Neuronal stem cell (in vitro differentiated cells): ENCODE data around the gene SQSTM1.

Experiments used
- DNase-seq: peaks from one replicate; pipeline ENCODE4 v3.0.0-alpha.2; 2013; ENCODE audit warnings: low spot score
- H2AFZ ChIP-seq: one replicate; pipeline ENCODE4 v1.6.1; 2013; ENCODE audit warnings: mild to moderate bottlenecking, low read length, inconsistent platforms
- H2AK5ac ChIP-seq: 2 replicates; pipeline ENCODE4 v1.6.1; 2013; ENCODE audit warnings: low read depth, mild to moderate bottlenecking, inconsistent platforms, low read length, moderate library complexity, mixed read lengths
- H2BK120ac ChIP-seq: 2 replicates; pipeline ENCODE4 v1.6.1; 2013; ENCODE audit warnings: low read depth, mild to moderate bottlenecking, inconsistent platforms, low read length, moderate library complexity, mixed read lengths
- H2BK12ac ChIP-seq: one replicate; pipeline ENCODE4 v1.6.1; 2013; ENCODE audit warnings: low read length, inconsistent platforms
- H2BK15ac ChIP-seq: 2 replicates; pipeline ENCODE4 v1.6.1; 2013; ENCODE audit warnings: mild to moderate bottlenecking, low read length, inconsistent platforms, mixed read lengths
- H2BK5ac ChIP-seq: one replicate; pipeline ENCODE4 v1.6.1; 2013; ENCODE audit warnings: inconsistent platforms, mild to moderate bottlenecking, low read length, moderate library complexity
- H3K14ac ChIP-seq: one replicate; pipeline ENCODE4 v1.6.1; 2013; ENCODE audit warnings: low read length, inconsistent platforms
- H3K18ac ChIP-seq: 2 replicates; pipeline ENCODE4 v1.6.1; 2013; ENCODE audit warnings: low read length, inconsistent platforms
- H3K23ac ChIP-seq: 2 replicates; pipeline ENCODE4 v1.6.1; 2013; ENCODE audit warnings: low read depth, mild to moderate bottlenecking, mixed read lengths, low read length, inconsistent platforms; ENCODE audit not compliant: poor library complexity
- H3K27ac ChIP-seq: replicated peaks from 3 replicates; pipeline ENCODE4 v1.5.1; 2013; ENCODE audit warnings: low read length, inconsistent platforms
- H3K27me3 ChIP-seq, 3 experiments: 2 replicates each; pipeline ENCODE4 v1.6.1; 2013; ENCODE audit warnings: low read length in 3 of 3, mild to moderate bottlenecking in 2 of 3, inconsistent platforms in 1 of 3, low read depth in 1 of 3, mixed read lengths in 1 of 3, moderate library complexity in 1 of 3; ENCODE audit not compliant: control insufficient read depth in 3 of 3, insufficient read depth in 3 of 3
- H3K36me3 ChIP-seq, 2 donors: replicated peaks in 1 of 2; 2 replicates each; pipeline ENCODE4 v1.6.1; 2013; ENCODE audit warnings: low read length in 2 of 2; ENCODE audit not compliant: control insufficient read depth in 2 of 2, insufficient read depth in 2 of 2
- H3K4ac ChIP-seq: 2 replicates; pipeline ENCODE4 v1.6.1; 2013; ENCODE audit warnings: inconsistent platforms, mild to moderate bottlenecking, low read length, moderate library complexity
- H3K4me1 ChIP-seq, 2 donors: 1 replicate in 1 of 2; 2 replicates in 1 of 2; pipeline ENCODE4 v1.6.1; 2013; ENCODE audit warnings: low read length in 2 of 2, low read depth in 1 of 2; ENCODE audit not compliant: control insufficient read depth in 2 of 2, insufficient read depth in 1 of 2
- H3K4me2 ChIP-seq: one replicate; pipeline ENCODE4 v1.6.1; 2013; ENCODE audit warnings: mild to moderate bottlenecking, low read length, inconsistent platforms; ENCODE audit not compliant: insufficient read depth, poor library complexity, severe bottlenecking
- H3K4me3 ChIP-seq, 2 donors: 2 replicates each; pipeline ENCODE4 v1.5.1; 2013; ENCODE audit warnings: low read length in 2 of 2, mild to moderate bottlenecking in 2 of 2, inconsistent platforms in 1 of 2, moderate library complexity in 1 of 2
- H3K79me1 ChIP-seq: one replicate; pipeline ENCODE4 v1.6.1; 2013; ENCODE audit warnings: low read depth, mild to moderate bottlenecking, inconsistent platforms, low read length, moderate library complexity
- H3K9ac ChIP-seq: one replicate; pipeline ENCODE4 v1.6.1; 2013; ENCODE audit warnings: mild to moderate bottlenecking, low read depth, low read length, inconsistent platforms; ENCODE audit not compliant: poor library complexity
- H3K9me3 ChIP-seq, 2 donors: replicated peaks in 1 of 2; 2 replicates each; pipeline versions ENCODE3 to v1.6.1; 2013; ENCODE audit warnings: low read length in 2 of 2, mild to moderate bottlenecking in 2 of 2, inconsistent platforms in 1 of 2, low read depth in 1 of 2, mixed read lengths in 1 of 2, moderate library complexity in 1 of 2; ENCODE audit not compliant: control insufficient read depth in 2 of 2, insufficient read depth in 1 of 2
- H4K8ac ChIP-seq: one replicate; pipeline ENCODE4 v1.6.1; 2013; ENCODE audit warnings: low read depth, mild to moderate bottlenecking, inconsistent platforms, low read length, moderate library complexity
- H4K91ac ChIP-seq: one replicate; pipeline ENCODE4 v1.6.1; 2013; ENCODE audit warnings: low read length, low read depth, mild to moderate bottlenecking, inconsistent platforms; ENCODE audit not compliant: poor library complexity
- WGBS, 2 donors: extraction: QIAGEN DNeasy Blood & Tissue Kit; methylation state at CpG; one replicate each; pipeline ENCODE4 v1.1.7; 2013; ENCODE audit warnings: missing lambda C conversion rate in 2 of 2, mixed read lengths in 1 of 2; ENCODE audit not compliant: insufficient read length in 2 of 2, insufficient replicate concordance in 1 of 2; ENCODE audit errors: extremely low coverage in 2 of 2; 5-methylcytosine and 5-hydroxymethylcytosine counted together

The SQSTM1 gene

GRCh38 chr5:179879003-179879689 lies 58.4 kb downstream of the SQSTM1 start:
- Histone ChIP-seq H3K23ac (no peak overlapping the region), H3K18ac (no peak overlapping the region), H3K14ac (no peak overlapping the region), H3K4me2 (no peak overlapping the region), H4K8ac (no peak overlapping the region), H3K79me1 (peaks cover 3% of the 10 kb centered on the region), H3K27ac (no peak overlapping the region), H2AFZ (no peak overlapping the region), H2BK5ac (no peak overlapping the region), H2BK120ac (no peak overlapping the region), H3K4me1 (no peaks in the 10 kb centered on the region), H3K36me3 (peaks cover 42 to 93% of the 10 kb centered on the region in 2 donors), H3K27me3 (no peaks in the 10 kb centered on the region), H3K9me3 (peaks cover 12 to 21% of the 10 kb centered on the region in 2 donors), H4K91ac (no peak overlapping the region), H2AK5ac (no peak overlapping the region), H2BK12ac (no peak overlapping the region), H3K4me3 (peak overlapping the region in 1 of 2 donors; percentile 49), H3K4ac (no peak overlapping the region), H2BK15ac (no peak overlapping the region), H3K9ac (no peak overlapping the region)
- WGBS, 2 donors: no CpG with 5 or more reads among the region's 31 CpGs
- DNase-seq: no peak

GRCh38 chr5:179879690-179880010 lies 58.9 kb downstream of the SQSTM1 start:
- Histone ChIP-seq H3K36me3 (peaks cover 41 to 93% of the 10 kb centered on the region in 2 donors), H2BK120ac (no peak overlapping the region), H3K4me2 (no peak overlapping the region), H3K18ac (no peak overlapping the region), H3K4me1 (no peaks in the 10 kb centered on the region), H2BK15ac (no peak overlapping the region), H3K23ac (no peak overlapping the region), H2BK5ac (no peak overlapping the region), H2AK5ac (no peak overlapping the region), H4K8ac (no peak overlapping the region), H3K4ac (no peak overlapping the region), H3K9ac (peak overlapping the region; percentile 3), H3K27me3 (no peaks in the 10 kb centered on the region), H2BK12ac (no peak overlapping the region), H3K14ac (no peak overlapping the region), H3K79me1 (peaks cover 3% of the 10 kb centered on the region), H4K91ac (no peak overlapping the region), H3K27ac (no peak overlapping the region), H3K4me3 (no peak overlapping the region), H3K9me3 (peaks cover 17 to 26% of the 10 kb centered on the region in 2 donors), H2AFZ (no peak overlapping the region)
- DNase-seq: no peak
- no CpG with 5 or more reads among the region's 13 CpGs for WGBS, 2 donors

DNA sequence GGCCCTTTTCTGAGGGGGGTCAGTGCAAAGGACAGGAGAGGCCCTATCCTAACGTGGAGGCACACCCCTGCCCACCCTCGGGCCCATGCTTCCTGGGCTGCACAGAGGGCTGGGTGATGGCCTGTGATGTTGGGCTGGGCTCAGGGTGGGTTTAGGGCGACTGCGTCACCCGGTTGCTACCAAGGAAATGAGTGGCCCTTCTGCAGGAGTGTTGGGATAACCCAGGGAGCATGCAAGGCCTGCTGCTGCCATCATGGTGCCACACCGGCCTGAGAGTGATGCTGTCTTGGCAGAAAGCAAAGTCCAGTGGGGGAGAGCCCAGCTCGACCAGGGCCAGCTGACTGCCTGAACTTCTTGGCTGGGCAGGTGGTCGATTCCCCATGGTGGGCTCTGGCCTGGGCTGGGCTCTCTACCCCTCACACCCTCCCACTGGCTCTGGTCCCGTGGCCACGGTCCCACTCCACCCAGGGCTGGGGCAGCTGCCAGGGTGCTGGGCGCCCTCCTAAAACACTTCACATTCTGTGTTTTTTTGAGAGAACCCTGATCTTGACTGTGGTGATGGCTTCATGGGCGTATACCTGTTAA lies 59.5 kb downstream of the SQSTM1 start:
- Histone ChIP-seq H2BK5ac (no peak overlapping the region), H3K36me3 (peaks cover 40 to 93% of the 10 kb centered on the region in 2 donors), H4K8ac (no peak overlapping the region), H2BK15ac (no peak overlapping the region), H3K9ac (no peak overlapping the region), H2BK12ac (no peak overlapping the region), H3K4ac (no peak overlapping the region), H3K4me3 (no peak overlapping the region), H2BK120ac (no peak overlapping the region), H3K4me2 (no peak overlapping the region), H3K18ac (no peak overlapping the region), H3K79me1 (peaks cover 3% of the 10 kb centered on the region), H3K4me1 (no peaks in the 10 kb centered on the region), H2AK5ac (no peak overlapping the region), H4K91ac (no peak overlapping the region), H2AFZ (no peak overlapping the region), H3K14ac (peak overlapping the region; percentile 64), H3K27me3 (no peaks in the 10 kb centered on the region), H3K27ac (no peak overlapping the region), H3K9me3 (peaks cover 19 to 29% of the 10 kb centered on the region in 2 donors), H3K23ac (no peak overlapping the region)
- no CpG with 5 or more reads among the region's 12 CpGs for WGBS, 2 donors
- DNase-seq: no peak

- Histone ChIP-seq H2AK5ac (no peak overlapping the region), H3K4me3 (no peak overlapping the region), H3K4ac (no peak overlapping the region), H3K36me3 (peaks cover 43 to 94% of the 10 kb centered on the region in 2 donors), H3K4me1 (no peaks in the 10 kb centered on the region), H2BK12ac (no peak overlapping the region), H3K14ac (no peak overlapping the region), H2AFZ (no peak overlapping the region), H3K9ac (no peak overlapping the region), H3K79me1 (peaks cover 3% of the 10 kb centered on the region), H3K27me3 (no peaks in the 10 kb centered on the region), H3K23ac (no peak overlapping the region), H3K4me2 (no peak overlapping the region), H3K27ac (no peak overlapping the region), H2BK15ac (no peak overlapping the region), H2BK120ac (no peak overlapping the region), H3K9me3 (peaks cover 24 to 34% of the 10 kb centered on the region in 2 donors), H4K91ac (no peak overlapping the region), H4K8ac (no peak overlapping the region), H2BK5ac (no peak overlapping the region), H3K18ac (no peak overlapping the region)
- WGBS, 2 donors: no CpG with 5 or more reads among the region's 25 CpGs
- DNase-seq: no peak
These were observed 60.3 kb downstream of the SQSTM1 start for GRCh38 chr5:179880848-179881590.
